Lung (tissue), 12 donors: ENCODE measurements around the gene PCGF1. TPM values are rescaled to one million over a fixed set of nuclear protein-coding genes. Genes with fewer than 3 reads are reported as not detected.
"Not testable (repeated sequence)": the region's sequence is repeated elsewhere in the genome, so short reads cannot be mapped to it uniquely, and the experiment has no call there.

Source experiments
- ATAC-seq: fragments of 200-7000 bp; cut with Tn5 transposase; one replicate; pipeline ENCODE4 v1.9.1; 2020; ENCODE audit warnings: moderate number of reproducible peaks; ENCODE audit not compliant: insufficient read depth, low FRiP score
- DNase-seq, 3 donors: peaks; one replicate each; pipeline ENCODE4 v3.0.0-alpha.2; 2013 to 2017
- H3K27ac ChIP-seq, 2 donors: one replicate each; pipeline ENCODE4 v1.5.1; 2013; ENCODE audit warnings: mild to moderate bottlenecking in 2 of 2, moderate library complexity in 2 of 2, control low read depth in 1 of 2, inconsistent platforms in 1 of 2, low read depth in 1 of 2, low read length in 1 of 2
- H3K27me3 ChIP-seq, 3 donors: one replicate each; pipeline ENCODE4 v1.5.1; 2013; ENCODE audit warnings: low read length in 2 of 3; ENCODE audit not compliant: control insufficient read depth in 3 of 3, insufficient read depth in 3 of 3
- H3K36me3 ChIP-seq, 4 donors: one replicate each; pipeline ENCODE4 v1.5.1; 2013; ENCODE audit warnings: low read length in 4 of 4, mild to moderate bottlenecking in 1 of 4, moderate library complexity in 1 of 4; ENCODE audit not compliant: control insufficient read depth in 4 of 4, insufficient read depth in 4 of 4
- H3K4me1 ChIP-seq, 5 donors: one replicate each; pipeline ENCODE4 v1.5.1; 2013; ENCODE audit warnings: low read length in 5 of 5, mild to moderate bottlenecking in 2 of 5, moderate library complexity in 1 of 5; ENCODE audit not compliant: control insufficient read depth in 5 of 5, insufficient read depth in 5 of 5
- H3K4me3 ChIP-seq: one replicate; pipeline ENCODE4 v1.5.1; 2013; ENCODE audit warnings: mild to moderate bottlenecking, control low read depth, moderate library complexity
- H3K9ac ChIP-seq, 2 donors: one replicate each; pipeline ENCODE4 v1.5.1; 2013; ENCODE audit warnings: low read length in 2 of 2, control low read depth in 1 of 2; ENCODE audit not compliant: insufficient read depth in 1 of 2
- H3K9me3 ChIP-seq, 4 donors: one replicate each; pipeline ENCODE4 v1.5.1; 2013; ENCODE audit warnings: low read length in 3 of 4, mild to moderate bottlenecking in 1 of 4, moderate library complexity in 1 of 4; ENCODE audit not compliant: control insufficient read depth in 4 of 4, insufficient read depth in 3 of 4
- WGBS, 2 donors: extraction: QIAGEN DNeasy Blood & Tissue Kit; methylation state at CpG; one replicate each; pipeline ENCODE4 v1.1.7; 2013; 5-methylcytosine and 5-hydroxymethylcytosine counted together
- polyA plus RNA-seq, 2 donors: library from polyadenylated mRNA; stranded (reverse); fragments of 200-250 nt; gene quantifications; one replicate each; pipeline ENCODE4 v1.2.1, GENCODE V29; 2013
- total RNA-seq, 2 donors: library from RNA; depleted of rRNA in 1 of 2; stranded (reverse); fragments of >200 nt in 1 of 2; gene quantifications; one replicate each; pipeline ENCODE4 v1.2.1, GENCODE V29; 2014 to 2021
- TF ChIP-seq, protein P1 (sequence below): IDR thresholded peaks from 2 replicates; pipeline ENCODE4 v1.5.1; 2012; ENCODE audit warnings: mild to moderate bottlenecking; ENCODE audit errors: control extremely low read depth, extremely low read depth
- donor health status: control.
- donor health status: control.
- donor health status: Bipolar disorder and iron deficiency.
- donor health status: healthy.
- donor health status: DM: yes; HTN: yes; CAD: no.

The PCGF1 gene
- total and polyA plus RNA-seq, 4 donors = 16.7 to 47.8 (median 28.1) TPM

DNA sequence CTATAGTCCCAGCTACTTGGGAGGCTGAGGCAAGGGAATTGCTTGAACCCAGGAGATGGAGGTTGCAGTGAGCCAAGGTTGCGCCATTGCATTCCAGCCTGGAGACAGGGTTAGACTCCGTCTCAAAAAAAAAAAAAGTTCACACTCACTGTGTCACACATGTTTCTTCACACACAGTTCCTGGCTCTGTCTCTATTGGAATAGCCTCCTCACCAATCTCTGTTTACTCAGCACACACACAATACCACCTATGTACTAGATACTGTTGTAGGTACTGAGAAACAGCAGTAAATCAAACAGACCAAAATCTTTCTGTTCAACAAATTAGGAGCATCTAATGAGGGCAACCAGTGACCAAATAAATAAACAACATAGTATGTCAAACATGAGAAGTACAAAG, 21.4 kb downstream of the PCGF1 start:
- DNase-seq (no peak), ATAC-seq (no peak)
- Histone ChIP-seq H3K9ac (no peak overlapping the region), H3K27me3 (no peaks in the 10 kb centered on the region), H3K36me3 (peaks cover 9 to 37% (median 15%) of the 10 kb centered on the region in 4 donors), H3K4me1 (peaks cover 3 to 13% (median 6%) of the 10 kb centered on the region in 5 donors), H3K27ac (no peak overlapping the region), H3K4me3 (no peak overlapping the region), H3K9me3 (no peaks in the 10 kb centered on the region)
- TF ChIP-seq, protein P1, sequence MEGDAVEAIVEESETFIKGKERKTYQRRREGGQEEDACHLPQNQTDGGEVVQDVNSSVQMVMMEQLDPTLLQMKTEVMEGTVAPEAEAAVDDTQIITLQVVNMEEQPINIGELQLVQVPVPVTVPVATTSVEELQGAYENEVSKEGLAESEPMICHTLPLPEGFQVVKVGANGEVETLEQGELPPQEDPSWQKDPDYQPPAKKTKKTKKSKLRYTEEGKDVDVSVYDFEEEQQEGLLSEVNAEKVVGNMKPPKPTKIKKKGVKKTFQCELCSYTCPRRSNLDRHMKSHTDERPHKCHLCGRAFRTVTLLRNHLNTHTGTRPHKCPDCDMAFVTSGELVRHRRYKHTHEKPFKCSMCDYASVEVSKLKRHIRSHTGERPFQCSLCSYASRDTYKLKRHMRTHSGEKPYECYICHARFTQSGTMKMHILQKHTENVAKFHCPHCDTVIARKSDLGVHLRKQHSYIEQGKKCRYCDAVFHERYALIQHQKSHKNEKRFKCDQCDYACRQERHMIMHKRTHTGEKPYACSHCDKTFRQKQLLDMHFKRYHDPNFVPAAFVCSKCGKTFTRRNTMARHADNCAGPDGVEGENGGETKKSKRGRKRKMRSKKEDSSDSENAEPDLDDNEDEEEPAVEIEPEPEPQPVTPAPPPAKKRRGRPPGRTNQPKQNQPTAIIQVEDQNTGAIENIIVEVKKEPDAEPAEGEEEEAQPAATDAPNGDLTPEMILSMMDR = no peak
- 95 to 96% methylated on average over 2 of the region's 2 CpGs for WGBS, 2 donors

DNA sequence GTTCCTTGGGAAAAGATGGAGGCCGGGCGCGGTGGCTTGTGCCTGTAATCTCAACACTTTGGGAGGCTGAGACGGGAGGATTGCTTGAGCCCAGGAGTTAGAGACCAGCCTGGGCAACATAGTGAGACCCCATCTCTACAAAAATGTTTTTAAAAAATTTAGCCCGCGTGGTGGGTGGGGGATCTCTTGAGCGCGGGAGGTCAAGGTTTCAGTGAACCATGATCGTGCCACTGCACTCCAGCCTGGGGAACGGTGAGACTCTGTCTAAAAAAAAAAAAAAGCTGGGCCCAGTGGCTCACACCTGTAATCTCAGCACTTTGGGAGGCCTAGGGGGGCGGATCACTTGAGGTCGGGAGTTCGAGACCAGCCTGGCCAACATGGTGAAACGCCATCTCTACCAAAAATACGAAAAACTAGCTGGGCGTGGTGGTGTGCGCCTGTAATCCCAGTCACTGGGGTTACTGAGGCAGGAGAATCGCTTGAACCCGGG, 23.8 kb downstream of the PCGF1 start:
- Histone ChIP-seq H3K36me3 (peaks cover 0 to 30% (median 8%) of the 10 kb centered on the region in 4 donors), H3K4me3 (peak overlapping the region; percentile 65), H3K4me1 (peaks cover 3 to 19% (median 8%) of the 10 kb centered on the region in 5 donors), H3K9ac (peak overlapping the region in 1 of 2 donors; percentile 89)
- whole genome bisulfite sequencing, 2 donors = 82 to 85% methylated on average over 19 of the region's 19 CpGs
- H3K27ac ChIP-seq, H3K27me3 ChIP-seq, DNase-seq, H3K9me3 ChIP-seq, ATAC-seq: not testable (repeated sequence)

DNA sequence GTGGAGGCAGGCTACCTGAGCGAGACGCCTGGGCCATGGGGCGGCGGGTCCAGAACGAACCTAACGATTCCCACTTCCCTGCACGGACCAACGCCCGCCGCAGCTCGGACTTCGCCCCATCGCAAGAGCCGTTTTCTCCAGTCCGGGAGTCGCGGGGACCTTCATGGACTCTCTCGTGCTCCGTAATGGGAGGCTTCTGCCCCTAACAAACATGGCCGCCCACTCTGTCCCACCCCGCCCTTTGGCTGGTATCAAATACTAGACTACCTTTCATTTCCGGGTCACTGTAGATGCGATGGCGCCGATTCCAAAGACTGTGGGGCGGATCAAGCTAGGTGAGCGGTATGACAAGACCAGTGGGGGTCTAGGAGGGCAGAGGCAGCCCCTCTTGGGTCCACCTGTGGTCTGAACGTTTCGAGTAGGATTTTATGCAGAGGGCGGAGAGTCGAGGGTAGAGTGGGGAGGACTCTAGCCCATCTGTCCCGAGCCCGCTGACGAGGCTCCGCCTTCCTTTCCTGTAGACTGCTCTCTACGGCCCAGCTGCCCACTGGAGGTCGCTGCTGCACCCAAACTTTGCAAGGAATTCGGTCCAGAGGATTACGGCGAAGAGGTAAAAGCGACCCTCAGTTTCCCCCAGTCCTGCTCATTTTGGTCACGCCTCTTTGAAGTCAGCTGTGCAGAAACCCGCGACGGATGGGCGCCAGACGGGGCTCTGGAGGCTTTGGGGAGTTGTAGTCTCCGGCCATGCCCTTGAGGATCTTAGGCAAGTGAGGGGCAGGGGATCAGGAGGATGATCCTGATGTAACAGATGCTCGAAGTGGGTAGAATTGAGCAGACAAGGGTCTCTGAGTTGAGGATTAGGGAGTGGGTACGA, 24.5 kb downstream of the PCGF1 start, which contains the start of the genes CCDC142 and TTC31:
Gene CCDC142, minus strand, starts transcription at position 198 of the 874 bp plus-strand sequence. Its CDS starts 161 bp downstream, at position 37.
Gene TTC31, plus strand, starts transcription at position 281 of the 874 bp plus-strand sequence. Its CDS starts 15 bp downstream, at position 296.
- Histone ChIP-seq H3K4me3 (peak within 1 kb of the TSS; percentile 86), H3K36me3 (peaks cover 0 to 28% (median 8%) of the 10 kb centered on the region in 4 donors), H3K9ac (peak within 1 kb of the TSS; percentile 68 to 89), H3K4me1 (peaks cover 3 to 19% (median 8%) of the 10 kb centered on the region in 5 donors), H3K9me3 (no peaks in the 10 kb centered on the region), H3K27me3 (no peaks in the 10 kb centered on the region), H3K27ac (peak within 1 kb of the TSS; percentile 86 to 90)
- TF ChIP-seq, protein P1 = peak; percentile 88
- peak; percentile 96 to 98 (median 98) for DNase-seq
- ATAC-seq = peak; percentile 97
- WGBS, 2 donors = 0 to 1% methylated on average over 48 to 50 of the region's 50 CpGs
